Activated T-cell treated with anti-CD3 and anti-CD28 coated beads for 1 hour (primary cell): Measurements from ENCODE around the gene BRINP3.

Source experiments
- DNase-seq: peaks from one replicate; pipeline ENCODE4 v3.0.0-alpha.2; 2020; ENCODE audit warnings: low read depth

BRINP3 gene

DNA sequence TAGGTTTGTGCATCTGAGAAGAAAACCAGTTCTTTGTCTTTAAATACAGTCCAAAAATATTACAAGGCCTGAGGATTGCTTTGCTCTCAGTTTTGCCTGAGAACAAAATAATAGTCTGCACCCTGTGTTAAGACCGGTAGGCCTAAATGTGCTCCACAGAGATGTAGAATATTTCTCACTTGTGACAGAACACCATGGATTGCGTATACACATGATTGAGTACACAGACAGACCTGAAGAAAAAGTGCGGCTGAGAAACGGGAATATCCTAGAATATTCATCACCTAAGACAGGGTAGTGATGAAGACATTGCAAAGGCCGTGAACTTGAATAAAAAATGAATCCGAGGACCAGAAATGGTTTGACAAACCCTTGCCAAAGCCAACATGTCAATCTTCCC, 155.4 kb downstream of the BRINP3 start:
- no peak for DNase-seq

GRCh38 chr1:190320952-190321351, 156.7 kb downstream of the BRINP3 start:
- DNase-seq, result no peak

DNA sequence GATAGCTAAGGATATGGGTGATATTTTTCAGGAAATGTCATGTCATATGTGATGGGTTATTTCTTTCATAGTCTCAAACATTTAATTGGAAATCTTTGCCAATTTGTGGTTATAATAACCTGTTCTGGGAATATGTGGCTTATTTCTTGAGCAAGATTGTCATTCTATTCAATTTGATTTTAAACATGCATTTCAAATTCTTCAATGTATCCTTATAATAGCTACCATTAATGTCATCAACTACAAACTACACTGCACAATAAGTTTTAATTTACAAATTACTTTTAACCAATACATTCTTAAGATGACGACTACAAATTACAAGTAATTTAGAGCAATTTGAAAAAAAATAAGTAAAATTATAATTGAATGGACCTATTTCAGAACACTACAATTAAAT, 164.9 kb downstream of the BRINP3 start:
- no peak for DNase-seq

DNA sequence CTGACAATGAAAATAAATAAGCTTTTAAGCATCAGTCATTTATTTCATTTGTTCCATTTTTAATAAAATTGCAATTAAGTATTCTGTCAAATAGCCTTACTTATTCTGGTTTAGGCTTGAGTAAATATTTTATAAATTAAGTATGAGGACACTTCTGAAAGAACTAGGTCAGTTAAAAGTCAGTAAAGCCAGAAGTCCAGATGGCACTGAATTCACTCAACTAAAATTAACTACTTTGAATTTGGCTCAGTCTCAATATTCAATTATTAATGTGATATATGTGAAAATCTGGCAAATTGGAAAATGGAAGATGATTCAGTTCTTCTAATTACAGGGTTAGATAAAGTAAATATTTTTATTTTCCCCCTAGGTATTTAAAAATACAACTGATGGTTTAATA, 174.2 kb downstream of the BRINP3 start:
- no peak for DNase-seq

- no peak for DNase-seq
Observed at GRCh38 chr1:190296453-190296852, 181.2 kb downstream of the BRINP3 start.

DNA sequence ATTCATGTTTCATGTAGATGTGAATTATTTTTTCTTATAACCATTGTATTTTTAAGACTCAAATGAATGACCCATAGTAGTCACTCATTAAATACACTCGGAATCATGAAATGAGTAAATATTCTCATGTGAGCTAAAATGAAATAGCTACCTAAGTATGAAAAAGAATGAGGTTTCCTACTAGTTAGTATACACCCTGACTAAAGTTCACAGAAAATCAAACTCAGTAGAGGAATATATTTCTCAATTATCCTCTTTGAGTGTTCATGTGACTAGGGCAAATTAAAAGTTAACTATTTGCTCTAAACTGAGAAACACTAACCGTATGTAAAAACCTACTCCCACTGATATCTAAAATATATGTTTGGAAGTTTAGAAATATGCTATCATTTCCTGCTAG, 187.8 kb downstream of the BRINP3 start:
- no peak for DNase-seq

DNA sequence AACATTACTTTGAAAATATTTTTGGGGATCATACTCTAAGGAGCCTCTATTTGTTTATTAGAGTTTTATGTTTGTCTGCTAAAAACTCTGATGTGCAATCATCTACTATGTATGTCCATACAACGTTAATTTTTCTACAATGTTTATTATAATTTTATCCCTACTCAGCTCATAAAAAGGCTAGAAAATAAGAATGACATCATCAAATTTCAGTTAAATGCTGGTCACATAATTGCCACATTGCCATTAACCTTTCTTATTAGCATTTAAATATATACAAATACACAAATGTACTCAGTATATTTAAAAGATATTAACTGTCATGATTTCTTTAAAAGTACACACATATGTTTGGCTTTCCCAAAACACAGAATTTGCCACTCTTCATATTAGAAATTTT, 191.6 kb downstream of the BRINP3 start:
- DNase-seq, result no peak

DNA sequence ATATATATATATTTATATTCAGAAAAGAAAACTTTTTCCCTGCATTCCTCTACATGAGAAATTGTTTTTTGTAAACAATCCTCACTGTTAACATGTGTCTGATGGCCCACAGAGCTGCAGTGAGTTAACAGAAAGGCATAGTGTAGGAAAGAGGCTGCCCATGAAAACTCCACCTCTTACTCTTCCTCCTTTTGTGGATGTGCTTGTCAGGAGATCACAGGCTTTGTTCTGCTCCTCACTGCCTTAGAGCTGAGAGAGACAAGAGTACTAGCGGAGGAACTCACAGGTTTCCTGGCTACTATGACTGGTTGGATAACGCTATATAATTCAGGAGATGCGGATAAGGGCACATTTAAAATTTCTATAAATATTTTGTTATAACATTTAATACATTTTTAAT, 200.6 kb downstream of the BRINP3 start:
- no peak for DNase-seq

GRCh38 chr1:190274721-190275120, 202.9 kb downstream of the BRINP3 start:
- no peak for DNase-seq

- no peak for DNase-seq
Observed at GRCh38 chr1:190273161-190273560, 204.5 kb downstream of the BRINP3 start.

- no peak for DNase-seq
Observed at GRCh38 chr1:190262538-190262937, 215.1 kb downstream of the BRINP3 start.

DNA sequence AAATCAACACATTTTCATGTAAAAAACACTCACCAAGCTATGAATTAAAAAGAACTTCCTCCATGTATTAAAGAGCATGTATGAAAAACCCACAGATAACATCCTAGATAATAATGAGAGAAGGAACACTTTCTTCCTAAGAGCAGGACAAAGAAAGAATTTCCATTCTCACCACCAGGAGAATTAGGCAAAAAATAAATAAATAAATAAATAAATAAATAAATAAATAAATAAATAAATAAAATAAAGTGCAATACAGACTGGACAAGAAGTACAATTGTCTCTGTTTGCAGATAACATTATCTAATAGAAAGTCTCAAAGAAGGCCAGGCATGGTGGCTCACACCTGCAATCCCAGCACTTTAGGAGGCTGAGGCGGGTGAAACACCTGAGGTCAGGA, 218.2 kb downstream of the BRINP3 start:
- DNase-seq, result no peak

DNA sequence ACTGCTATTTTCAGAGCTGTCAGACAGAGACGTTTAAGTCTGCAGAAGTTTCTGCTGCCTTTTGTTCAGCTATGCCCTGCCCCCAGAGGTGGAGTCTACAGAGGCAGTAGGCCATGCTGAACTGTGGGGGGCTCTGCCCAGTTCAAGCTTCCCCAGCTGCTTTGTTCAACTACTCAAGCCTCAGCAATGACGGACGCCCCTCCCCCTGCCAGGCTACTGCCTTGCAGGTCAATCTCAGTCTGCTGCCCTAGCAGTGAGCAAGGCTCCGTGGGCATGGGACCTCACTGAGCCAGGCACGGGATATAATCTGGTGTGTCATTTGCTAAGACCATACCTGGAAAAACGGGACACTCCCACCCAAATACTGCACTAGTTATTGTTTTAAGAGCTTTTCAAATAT, 219.7 kb downstream of the BRINP3 start:
- DNase-seq, result no peak

DNA sequence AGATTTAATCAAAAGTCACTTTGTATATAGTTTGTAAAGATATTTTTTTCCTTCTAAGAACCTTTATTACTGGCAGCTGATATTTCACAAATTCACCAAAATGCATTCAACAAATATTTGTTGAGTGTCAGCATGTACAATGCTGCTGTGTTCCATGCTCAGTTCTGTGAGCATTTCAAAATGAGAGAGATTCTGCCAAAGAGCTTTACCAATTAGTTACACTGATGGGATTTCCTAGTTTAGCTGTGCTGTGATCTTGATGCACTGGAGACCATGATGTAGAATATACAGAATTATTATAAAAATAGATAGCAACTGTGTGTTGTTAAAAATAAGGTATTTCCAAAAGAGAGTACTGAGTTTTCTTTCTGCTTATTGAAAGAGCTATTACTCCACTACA, 225.6 kb downstream of the BRINP3 start:
- no peak for DNase-seq

- no peak for DNase-seq
Observed at GRCh38 chr1:190250368-190250767, 227.3 kb downstream of the BRINP3 start.

DNA sequence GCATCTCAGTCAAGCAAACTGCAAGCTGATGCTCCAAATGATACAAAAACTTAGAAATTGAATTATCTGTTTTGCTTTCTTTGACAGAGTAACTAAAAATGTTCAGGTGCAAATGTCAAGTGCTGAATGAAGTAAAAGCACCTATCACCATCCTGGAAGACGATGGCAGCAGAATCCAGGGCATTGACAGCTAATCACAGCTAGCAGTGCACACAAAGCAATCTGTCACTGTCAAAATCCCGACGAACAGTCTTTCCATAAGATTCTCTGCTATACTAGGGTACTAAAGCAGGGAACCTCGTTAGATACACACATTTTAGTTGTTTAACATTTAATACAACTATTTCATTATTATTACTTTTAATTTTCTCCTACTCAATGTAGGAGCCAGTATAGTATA, 233.3 kb downstream of the BRINP3 start:
- DNase-seq, result no peak

- DNase-seq, result no peak
Observed at GRCh38 chr1:190243056-190243455, 234.6 kb downstream of the BRINP3 start.

GRCh38 chr1:190226006-190226405, 251.7 kb downstream of the BRINP3 start:
- DNase-seq, result no peak

- DNase-seq, result no peak
Observed at GRCh38 chr1:190212450-190212849, 265.2 kb downstream of the BRINP3 start.

DNA sequence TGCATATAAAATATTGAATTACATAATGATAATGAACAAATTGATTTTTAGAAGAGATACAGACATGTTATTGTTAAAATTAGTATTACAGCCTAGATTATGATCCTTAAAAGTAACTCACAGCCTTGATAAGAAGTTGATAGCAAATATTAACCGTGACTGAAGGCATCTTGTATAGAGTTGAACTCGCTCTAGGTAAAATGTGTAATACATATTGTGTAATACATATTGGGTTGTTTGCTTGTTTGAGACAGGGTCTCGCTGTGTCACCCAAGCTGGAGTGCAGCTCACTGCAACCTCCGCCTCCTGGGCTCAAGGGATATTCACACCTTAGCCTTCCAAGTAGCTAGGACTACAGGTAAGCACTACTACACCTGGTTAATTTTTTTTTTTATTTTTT, 269.9 kb downstream of the BRINP3 start:
- DNase-seq, result no peak

DNA sequence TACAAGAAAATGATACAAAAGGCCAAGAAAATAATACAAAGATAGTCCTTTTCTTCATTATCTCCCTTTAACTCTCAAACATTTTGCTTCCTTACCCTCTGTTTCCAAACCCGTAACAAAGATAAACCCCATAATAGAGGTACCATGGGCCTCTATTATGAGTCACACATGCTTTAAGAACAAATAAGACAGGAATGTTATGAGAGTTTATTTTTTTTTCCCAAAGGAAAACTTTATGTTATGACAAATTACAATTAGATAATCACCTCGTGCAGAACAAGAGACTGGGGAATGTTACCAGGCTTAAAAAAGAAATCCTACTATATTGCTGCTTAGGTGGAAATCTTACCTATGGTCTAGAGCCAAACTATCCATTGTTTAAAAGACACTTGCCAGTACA, 272.0 kb downstream of the BRINP3 start:
- DNase-seq, result no peak

- DNase-seq, result no peak
Observed at GRCh38 chr1:190196020-190196419, 281.6 kb downstream of the BRINP3 start.

DNA sequence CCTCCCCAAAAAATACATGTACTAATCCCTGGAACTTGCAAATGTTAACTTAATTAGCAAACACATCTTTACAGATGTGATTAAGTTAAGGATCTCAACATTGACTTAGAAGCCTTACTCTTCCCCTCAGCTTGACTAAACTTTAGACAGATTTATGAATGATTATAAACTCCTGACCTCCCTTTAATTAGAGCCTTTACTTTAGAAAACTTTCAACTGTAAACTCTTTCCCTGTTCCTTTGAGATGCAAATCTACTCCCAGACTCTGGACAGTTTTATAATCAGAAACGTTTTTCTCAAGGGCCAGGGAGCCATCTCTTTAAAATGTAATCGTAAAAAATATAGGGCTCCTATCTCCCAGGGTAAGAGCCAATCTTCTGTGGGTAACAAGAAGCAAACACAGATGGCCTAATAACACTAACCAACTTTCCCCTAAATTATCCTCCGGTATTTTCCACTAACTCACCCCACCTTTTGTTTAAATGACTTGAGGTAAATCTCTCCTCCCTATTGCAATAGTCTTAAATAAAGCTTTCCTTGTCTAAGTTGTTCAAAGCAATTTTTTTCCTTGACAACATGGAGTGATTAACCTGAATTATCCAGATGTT, 284.1 kb downstream of the BRINP3 start:
- DNase-seq, result no peak

DNA sequence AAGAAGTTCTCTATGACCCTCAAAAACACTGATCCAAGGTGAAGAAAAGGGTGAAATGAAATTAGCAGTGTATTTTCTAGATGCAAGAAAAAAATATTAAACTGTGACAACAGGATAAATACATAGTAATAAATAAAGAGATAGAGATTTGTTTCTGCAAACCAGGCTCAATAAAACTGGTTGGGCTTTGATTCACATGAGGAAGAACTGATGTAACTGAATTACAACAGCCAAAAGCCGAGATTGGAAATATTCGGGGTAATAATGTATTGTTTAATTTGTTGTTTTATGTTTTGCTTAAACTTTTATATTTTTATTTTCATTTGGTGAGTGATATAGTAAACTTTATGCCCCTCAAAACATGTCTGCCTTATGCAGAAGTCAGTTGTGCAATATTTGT, 285.0 kb downstream of the BRINP3 start:
- no peak for DNase-seq

DNA sequence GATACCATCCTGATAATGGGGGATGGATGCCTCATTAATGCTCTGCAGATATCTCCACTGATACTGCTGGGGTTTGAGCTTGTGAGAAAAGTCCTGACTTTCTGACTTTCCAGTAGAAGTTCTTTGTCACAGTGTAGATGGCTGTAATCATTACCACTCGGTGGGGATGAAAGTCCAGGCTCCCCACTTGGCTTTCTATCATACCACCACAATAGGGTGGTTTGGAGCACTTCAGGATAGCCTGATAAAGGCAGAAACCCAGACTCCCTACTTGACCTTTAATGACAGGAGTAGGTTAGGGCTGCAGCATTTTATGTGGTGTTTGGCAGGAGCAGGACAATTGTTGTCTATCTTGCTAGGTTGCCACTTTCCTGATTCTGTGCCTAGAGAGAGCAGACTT, 294.1 kb downstream of the BRINP3 start:
- DNase-seq, result no peak
